Measurements from ENCODE around the gene MAK. TPM values are rescaled to one million over a fixed set of nuclear protein-coding genes. Genes with fewer than 3 reads are reported as not detected.
A peak's percentile ranks its signal among the peaks of the same experiment; 100 is the strongest.

The MAK gene
- polyA plus RNA-seq, 2 of the 4 experiments (the other 2 are of a cell fraction) = 0.05 to 0.09 TPM

DNA sequence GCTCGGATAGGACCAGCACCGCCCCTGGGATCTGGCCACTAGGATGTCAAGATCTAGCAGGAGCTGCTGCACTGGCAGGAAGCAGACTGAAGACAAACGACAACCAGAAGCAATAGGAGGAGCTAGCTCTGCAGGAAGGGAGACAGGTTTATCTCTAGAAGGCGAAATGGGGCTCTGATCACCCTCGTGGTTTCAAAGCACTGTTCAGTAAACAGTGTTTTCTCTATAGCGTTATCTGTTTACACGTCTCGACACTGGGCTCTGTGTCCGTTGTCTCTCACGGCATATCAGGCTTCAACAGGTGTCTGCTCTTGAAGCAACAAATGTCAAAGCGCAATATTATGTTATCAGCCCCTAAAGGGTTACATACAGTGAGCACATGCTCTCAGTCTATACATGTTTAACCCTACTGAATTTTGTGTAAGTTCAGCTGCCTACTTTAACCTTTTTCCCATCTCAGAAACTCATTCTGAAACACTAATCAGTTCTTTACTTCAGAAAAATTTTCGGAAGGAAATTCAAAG is 66.9 kb downstream of the MAK start:
- Histone ChIP-seq H3K4me2 (no peak overlapping the region), H3K4me3 (no peak overlapping the region), H3K4me1 (no peaks in the 10 kb centered on the region), H3K9me3 (no peaks in the 10 kb centered on the region), H3K27ac (no peak overlapping the region)
- WGBS (ENCODE audit: missing lambda C conversion rate) = 85% methylated on average over 12 of the region's 12 CpGs
- DNase-seq (ENCODE audit: low read depth in 1 of 2, low spot score in 1 of 2) = no peak
- ATAC-seq = no peak
- FAIRE-seq = no peak
- TF ChIP-seq, protein P1, sequence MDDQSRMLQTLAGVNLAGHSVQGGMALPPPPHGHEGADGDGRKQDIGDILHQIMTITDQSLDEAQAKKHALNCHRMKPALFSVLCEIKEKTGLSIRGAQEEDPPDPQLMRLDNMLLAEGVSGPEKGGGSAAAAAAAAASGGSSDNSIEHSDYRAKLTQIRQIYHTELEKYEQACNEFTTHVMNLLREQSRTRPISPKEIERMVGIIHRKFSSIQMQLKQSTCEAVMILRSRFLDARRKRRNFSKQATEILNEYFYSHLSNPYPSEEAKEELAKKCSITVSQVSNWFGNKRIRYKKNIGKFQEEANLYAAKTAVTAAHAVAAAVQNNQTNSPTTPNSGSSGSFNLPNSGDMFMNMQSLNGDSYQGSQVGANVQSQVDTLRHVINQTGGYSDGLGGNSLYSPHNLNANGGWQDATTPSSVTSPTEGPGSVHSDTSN (IDR thresholded peaks at IDR 0.05) = no peak
- TF ChIP-seq CHD2 (IDR thresholded peaks at IDR 0.05; ENCODE audit: low read length, partially characterized antibody) (no peak), CBX8 (IDR thresholded peaks at IDR 0.05) (no peak), FOXS1 (CRISPR knock-in tag; IDR thresholded peaks at IDR 0.05) (no peak)
- ChIA-PET POLR2A (no interaction called here), CTCF (interaction anchor here (1.3 kb wide), 1 partner anchor 16 kb away, joined by 3 read pairs; no protein-coding TSS in a partner anchor)

DNA sequence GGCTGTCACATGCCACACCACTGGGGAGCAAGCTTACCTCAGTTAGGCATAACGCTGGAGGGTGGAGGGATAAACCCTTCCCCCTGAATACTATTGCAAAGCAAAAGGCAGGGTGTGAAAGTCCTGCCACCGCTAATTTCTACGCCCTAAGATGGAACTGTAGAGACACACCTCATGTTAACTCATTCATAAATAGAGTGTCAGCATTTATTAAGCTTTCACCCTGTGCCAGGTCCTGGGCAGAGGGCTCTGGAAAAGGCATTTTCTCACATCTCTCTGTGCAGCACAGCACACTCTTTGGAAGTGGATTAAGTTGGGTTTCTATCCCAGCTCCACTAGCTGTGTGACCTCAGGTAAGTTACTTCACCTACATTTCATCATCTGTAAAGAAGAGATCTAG is 68.9 kb downstream of the MAK start:
- 93% methylated on average over 3 of the region's 3 CpGs for WGBS (ENCODE audit: missing lambda C conversion rate)
- no peak overlapping the region for H3K4me2 ChIP-seq
- H3K4me3 ChIP-seq = no peak overlapping the region
- H3K27ac ChIP-seq = no peak overlapping the region
- H3K4me1 ChIP-seq = no peaks in the 10 kb centered on the region
- ATAC-seq (no peak), FAIRE-seq (no peak), DNase-seq (ENCODE audit: low read depth in 1 of 2, low spot score in 1 of 2) (no peak)
- POLR2A ChIA-PET = no interaction called here
- CTCF ChIA-PET = interaction anchor here (1.3 to 1.9 kb wide), 2 partner anchors 10 to 291 kb away, joined by 5 read pairs; no protein-coding TSS in a partner anchor
- no peaks in the 10 kb centered on the region for H3K9me3 ChIP-seq
- no peak for TF ChIP-seq NPAS2 (CRISPR knock-in tag; IDR thresholded peaks at IDR 0.05; ENCODE audit: borderline replicate concordance)
- TF ChIP-seq MAFK (IDR thresholded peaks at IDR 0.05; ENCODE audit: partially characterized antibody) = peak; percentile 22
- no peak for TF ChIP-seq RAD21 (conservative IDR thresholded peaks at IDR 0.05 in 1 of 2, IDR thresholded peaks at IDR 0.05 in 1 of 2)
- no peak for TF ChIP-seq POLR2AphosphoS2 (conservative IDR thresholded peaks at IDR 0.05; ENCODE audit: low read length)
- TF ChIP-seq, protein P2, sequence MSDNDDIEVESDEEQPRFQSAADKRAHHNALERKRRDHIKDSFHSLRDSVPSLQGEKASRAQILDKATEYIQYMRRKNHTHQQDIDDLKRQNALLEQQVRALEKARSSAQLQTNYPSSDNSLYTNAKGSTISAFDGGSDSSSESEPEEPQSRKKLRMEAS (IDR thresholded peaks at IDR 0.05) = no peak
- TF ChIP-seq EHMT2 (IDR thresholded peaks at IDR 0.05; ENCODE audit: low read depth) = no peak
- no peak for TF ChIP-seq MYC (IDR thresholded peaks at IDR 0.05; ENCODE audit: borderline replicate concordance, low read length)
- TF ChIP-seq HOXB5 (CRISPR knock-in tag; IDR thresholded peaks at IDR 0.05) = no peak

DNA sequence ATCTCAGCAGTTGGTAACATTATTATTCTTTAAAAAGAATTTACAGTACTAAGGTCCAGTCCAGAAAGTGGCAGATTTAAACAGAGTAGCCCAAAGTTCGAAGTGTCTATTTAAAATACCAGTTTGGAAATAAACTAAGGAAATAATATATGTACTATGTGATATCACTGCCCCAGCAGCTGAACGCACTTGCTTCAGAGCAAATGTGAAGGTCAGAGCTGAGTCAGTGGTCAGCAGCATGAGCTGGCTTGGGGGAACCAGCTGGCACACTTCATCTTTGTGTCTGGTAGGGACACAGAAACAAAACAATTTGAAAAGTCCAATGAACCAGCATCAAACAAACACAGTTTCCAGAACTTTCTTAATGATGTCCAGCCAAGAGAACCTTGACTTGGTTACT is 75.3 kb downstream of the MAK start:
- no peak overlapping the region for H3K4me3 ChIP-seq
- DNase-seq (ENCODE audit: low read depth in 1 of 2, low spot score in 1 of 2) = no peak
- H3K27ac ChIP-seq = no peak overlapping the region
- ChIA-PET CTCF (no interaction called here), POLR2A (interaction anchor here (0.7 kb wide), 1 partner anchor 35 kb away, joined by 3 read pairs; no protein-coding TSS in a partner anchor)
- ATAC-seq = no peak
- H3K9me3 ChIP-seq = no peaks in the 10 kb centered on the region
- 37% methylated on average over 2 of the region's 2 CpGs for WGBS (ENCODE audit: missing lambda C conversion rate)
- no peak overlapping the region for H3K4me2 ChIP-seq
- no peak for FAIRE-seq
- H3K4me1 ChIP-seq = peaks cover 30% of the 10 kb centered on the region
- TF ChIP-seq RCOR1 (IDR thresholded peaks at IDR 0.05; ENCODE audit: low read depth, low read length) (no peak), SREBF2 (IDR thresholded peaks at IDR 0.05) (no peak)
- TF ChIP-seq, protein P3, sequence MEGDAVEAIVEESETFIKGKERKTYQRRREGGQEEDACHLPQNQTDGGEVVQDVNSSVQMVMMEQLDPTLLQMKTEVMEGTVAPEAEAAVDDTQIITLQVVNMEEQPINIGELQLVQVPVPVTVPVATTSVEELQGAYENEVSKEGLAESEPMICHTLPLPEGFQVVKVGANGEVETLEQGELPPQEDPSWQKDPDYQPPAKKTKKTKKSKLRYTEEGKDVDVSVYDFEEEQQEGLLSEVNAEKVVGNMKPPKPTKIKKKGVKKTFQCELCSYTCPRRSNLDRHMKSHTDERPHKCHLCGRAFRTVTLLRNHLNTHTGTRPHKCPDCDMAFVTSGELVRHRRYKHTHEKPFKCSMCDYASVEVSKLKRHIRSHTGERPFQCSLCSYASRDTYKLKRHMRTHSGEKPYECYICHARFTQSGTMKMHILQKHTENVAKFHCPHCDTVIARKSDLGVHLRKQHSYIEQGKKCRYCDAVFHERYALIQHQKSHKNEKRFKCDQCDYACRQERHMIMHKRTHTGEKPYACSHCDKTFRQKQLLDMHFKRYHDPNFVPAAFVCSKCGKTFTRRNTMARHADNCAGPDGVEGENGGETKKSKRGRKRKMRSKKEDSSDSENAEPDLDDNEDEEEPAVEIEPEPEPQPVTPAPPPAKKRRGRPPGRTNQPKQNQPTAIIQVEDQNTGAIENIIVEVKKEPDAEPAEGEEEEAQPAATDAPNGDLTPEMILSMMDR (IDR thresholded peaks at IDR 0.05) = no peak

DNA sequence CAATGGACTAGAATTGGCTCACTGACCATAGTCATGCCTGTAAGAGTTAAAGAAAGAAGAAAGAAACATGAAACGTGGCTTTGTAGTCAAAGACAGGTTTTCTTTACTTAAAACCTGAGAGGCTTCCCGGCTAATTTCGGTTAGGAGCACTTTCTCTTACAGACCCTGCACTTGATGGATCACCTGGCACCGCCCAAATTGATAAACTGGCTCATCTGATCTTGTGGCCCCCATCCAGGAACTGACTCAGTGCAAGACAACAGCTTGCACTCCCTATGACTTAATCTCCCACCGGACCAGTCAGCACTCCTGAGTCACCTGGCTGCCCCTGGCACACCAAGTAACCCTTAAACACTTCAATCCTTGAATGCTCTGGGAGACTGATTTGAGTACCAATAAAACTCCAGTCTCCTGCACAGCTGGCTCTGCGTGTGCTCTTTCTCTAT is 78.4 kb downstream of the MAK start:
- ATAC-seq (peak; percentile 89 to 92), FAIRE-seq (no peak), DNase-seq (ENCODE audit: low read depth in 1 of 2, low spot score in 1 of 2) (peak; percentile 40 to 71)
- Histone ChIP-seq H3K9me3 (no peaks in the 10 kb centered on the region), H3K4me2 (peak overlapping the region; percentile 63), H3K4me1 (peaks cover 30% of the 10 kb centered on the region), H3K4me3 (no peak overlapping the region), H3K27ac (peak overlapping the region; percentile 48 to 87)
- WGBS (ENCODE audit: missing lambda C conversion rate) = 9% methylated on average over 6 of the region's 6 CpGs
- ChIA-PET CTCF (interaction anchor here (0.6 to 3.5 kb wide), 19 partner anchors 9 to 679 kb away, joined by 3 to 18 read pairs (median 4); partner anchors contain the start of genes C6orf52, PAK1IP1 and TMEM14B), POLR2A (interaction anchor here (1.8 kb wide), 1 partner anchor 37 kb away, joined by 6 read pairs; the partner anchor contains the start of gene TMEM14C)
- TF ChIP-seq KDM5A (IDR thresholded peaks at IDR 0.05) = no peak
- peak; percentile 35; the same call in 1 of the 2 replicates for TF ChIP-seq GATA3 (IDR thresholded peaks at IDR 0.05; ENCODE audit: borderline replicate concordance)
- TF ChIP-seq, protein P3 (IDR thresholded peaks at IDR 0.05) = no peak
- no peak for TF ChIP-seq KDM1A (IDR thresholded peaks at IDR 0.05; ENCODE audit: low read depth)
- TF ChIP-seq, protein P4, sequence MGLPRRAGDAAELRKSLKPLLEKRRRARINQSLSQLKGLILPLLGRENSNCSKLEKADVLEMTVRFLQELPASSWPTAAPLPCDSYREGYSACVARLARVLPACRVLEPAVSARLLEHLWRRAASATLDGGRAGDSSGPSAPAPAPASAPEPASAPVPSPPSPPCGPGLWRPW (IDR thresholded peaks at IDR 0.05) = no peak
- no peak for TF ChIP-seq ZC3H11A (IDR thresholded peaks at IDR 0.05)
- peak; percentile 44; the same call in 1 of the 2 replicates for TF ChIP-seq FOSL2 (IDR thresholded peaks at IDR 0.05)
- peak; percentile 58; the same call in 1 of the 2 replicates for TF ChIP-seq FOSL2 (CRISPR knock-in tag; IDR thresholded peaks at IDR 0.05)
- TF ChIP-seq, protein P5, sequence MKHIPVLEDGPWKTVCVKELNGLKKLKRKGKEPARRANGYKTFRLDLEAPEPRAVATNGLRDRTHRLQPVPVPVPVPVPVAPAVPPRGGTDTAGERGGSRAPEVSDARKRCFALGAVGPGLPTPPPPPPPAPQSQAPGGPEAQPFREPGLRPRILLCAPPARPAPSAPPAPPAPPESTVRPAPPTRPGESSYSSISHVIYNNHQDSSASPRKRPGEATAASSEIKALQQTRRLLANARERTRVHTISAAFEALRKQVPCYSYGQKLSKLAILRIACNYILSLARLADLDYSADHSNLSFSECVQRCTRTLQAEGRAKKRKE (CRISPR knock-in tag; IDR thresholded peaks at IDR 0.05; ENCODE audit: low read depth) = no peak
- TF ChIP-seq JUNB (IDR thresholded peaks at IDR 0.05) = peak; percentile 40
- no peak for TF ChIP-seq HDAC2 (IDR thresholded peaks at IDR 0.05)
